Spleen (tissue), 7 donors: ENCODE results near the gene SUMO3.

Source experiments
- CTCF ChIP-seq, 11 experiments: fragments of 200-600 bp in 7 of 11; fragments of 450-650 bp in 4 of 11; sonication (generic) in 4 of 11; IDR thresholded peaks in 8 of 11; conservative IDR thresholded peaks in 3 of 11; 1 replicate in 7 of 11; 2 replicates in 4 of 11; pipeline versions ENCODE4 v1.4.0 to v1.8.0; 2016 to 2021; ENCODE audit warnings: antibody characterized with exemption in 11 of 11, inconsistent platforms in 4 of 11, mild to moderate bottlenecking in 1 of 11
- POLR2A ChIP-seq, 3 donors: fragments of 450-650 bp; IDR thresholded peaks; one replicate each; pipeline ENCODE4 v1.5.1; 2017; ENCODE audit warnings: antibody characterized with exemption in 3 of 3, mild to moderate bottlenecking in 1 of 3
- donor health status: DM: no; HTN: no; CAD: no; lungs with moderate emphysema.
- donor health status: DM: no; HTN: no; CAD: no.
- donor health status: DM: no; HTN: no; CAD: no.

GRCh38 chr21:44818640-44819011 lies 764 bp upstream of the SUMO3 start:
- TF ChIP-seq POLR2A (IDR thresholded peaks at IDR 0.05) (no peak), CTCF (IDR thresholded peaks at IDR 0.05 in 8 of 11, conservative IDR thresholded peaks at IDR 0.05 in 3 of 11) (no peak)
